Measurements from ENCODE around the gene VMO1.
"Not testable (repeated sequence)": the region's sequence is repeated elsewhere in the genome, so short reads cannot be mapped to it uniquely, and the experiment has no call there.

The VMO1 gene

GRCh38 chr17:4786106-4786511 lies at the start of gene VMO1:
Gene VMO1, minus strand, starts transcription at chr17:4786364. Its CDS starts 12 bp downstream, at chr17:4786352.
- no peak for DNase-seq

DNA sequence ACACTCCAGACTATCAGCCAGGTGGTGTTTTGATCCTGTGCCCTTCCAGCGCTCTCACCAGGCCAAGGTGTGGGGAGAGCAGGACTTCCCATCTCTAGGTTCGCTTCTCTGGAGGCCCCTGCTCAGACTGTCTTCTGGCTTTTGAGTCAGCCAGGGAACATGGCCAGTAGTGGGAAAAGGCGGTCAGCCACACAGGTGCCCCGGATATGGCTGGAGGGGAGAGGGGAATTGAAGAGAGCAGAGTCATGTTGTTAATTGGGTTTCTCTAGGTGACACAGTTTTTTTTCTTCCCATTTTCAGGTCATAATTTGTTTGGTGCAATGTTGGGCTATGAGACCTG lies 48.5 kb upstream of the VMO1 start:
- DNase-seq, result no peak

DNA sequence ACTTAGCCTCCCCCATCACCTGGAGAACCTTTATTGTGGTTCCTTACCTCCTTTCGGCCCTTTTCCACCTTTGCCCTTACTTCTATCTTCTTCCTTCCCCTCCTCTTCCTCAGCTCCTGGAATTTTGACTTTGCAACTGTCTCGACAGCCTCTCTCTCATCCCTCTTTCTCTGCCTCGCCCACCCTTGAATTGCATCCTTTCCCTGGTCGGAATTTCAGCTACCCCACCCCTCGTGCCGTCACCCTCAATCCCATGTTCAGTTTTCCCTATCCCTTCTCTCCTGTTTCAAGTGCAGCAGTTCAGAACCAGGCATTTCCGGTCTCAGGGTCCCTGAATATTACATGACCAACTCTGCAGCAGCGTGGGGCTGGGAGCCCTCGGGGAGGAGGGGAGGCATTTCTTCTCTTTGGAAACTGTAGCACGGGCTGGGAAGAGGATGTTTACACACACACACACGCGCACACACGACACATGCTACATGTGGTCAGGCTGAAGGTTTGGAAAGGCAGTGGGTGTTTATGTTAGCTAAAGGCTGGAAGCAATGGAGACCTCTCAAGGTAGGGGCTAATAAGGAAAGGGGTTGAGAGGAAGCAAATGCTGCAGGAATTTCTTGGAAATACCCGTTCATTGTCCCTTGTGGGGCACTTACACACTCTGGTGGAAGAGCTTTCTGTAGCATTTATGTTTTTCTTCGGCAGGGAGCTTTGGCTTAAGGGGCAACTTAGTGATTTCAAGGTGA lies 47.9 kb upstream of the VMO1 start:
- DNase-seq, result no peak

DNA sequence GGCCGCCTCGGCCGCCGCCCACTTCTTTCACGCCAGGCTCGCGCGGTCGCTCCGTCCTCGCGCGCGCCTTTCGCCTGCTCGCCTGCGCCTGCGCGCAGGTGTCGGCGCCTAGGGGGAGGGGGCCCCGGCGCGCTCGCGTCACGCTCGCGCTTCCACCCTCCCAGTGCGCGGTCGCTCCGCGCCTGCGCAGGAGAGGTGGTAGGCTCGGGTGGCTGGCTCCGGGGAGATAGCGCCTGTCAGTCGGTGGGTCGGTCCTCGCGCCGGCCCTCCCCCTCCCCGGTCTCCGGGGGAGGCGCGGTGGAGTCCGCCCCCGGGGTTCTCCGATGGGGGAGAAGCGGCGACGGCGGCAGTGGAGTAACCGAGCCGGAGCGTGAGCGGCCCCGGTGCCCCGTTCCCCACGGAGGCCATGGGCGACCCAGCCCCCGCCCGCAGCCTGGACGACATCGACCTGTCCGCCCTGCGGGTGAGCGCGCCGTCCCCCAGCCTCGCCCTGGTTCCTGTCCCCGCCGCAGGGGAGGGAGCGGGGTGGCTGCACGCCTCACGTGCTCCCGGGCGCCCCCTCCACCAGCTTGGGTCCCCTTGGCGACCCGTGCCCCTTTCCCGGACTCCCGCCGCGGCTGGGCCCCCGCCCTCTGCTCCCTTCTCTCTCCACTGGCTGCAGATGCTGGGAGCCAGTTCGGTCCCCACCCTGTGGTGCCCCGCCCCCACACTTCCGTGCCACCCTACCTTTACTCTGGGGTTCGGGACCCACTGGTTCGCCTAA lies 47.2 kb upstream of the VMO1 start, which contains the start of gene MINK1:
TSS of gene MINK1 (plus strand) at position 163 of the 763 bp plus-strand sequence. CDS start at position 407, 244 bp downstream.
- DNase-seq, result peak; percentile 86

GRCh38 chr17:4832829-4833177 lies 46.6 kb upstream of the VMO1 start:
- not testable (repeated sequence) for DNase-seq

DNA sequence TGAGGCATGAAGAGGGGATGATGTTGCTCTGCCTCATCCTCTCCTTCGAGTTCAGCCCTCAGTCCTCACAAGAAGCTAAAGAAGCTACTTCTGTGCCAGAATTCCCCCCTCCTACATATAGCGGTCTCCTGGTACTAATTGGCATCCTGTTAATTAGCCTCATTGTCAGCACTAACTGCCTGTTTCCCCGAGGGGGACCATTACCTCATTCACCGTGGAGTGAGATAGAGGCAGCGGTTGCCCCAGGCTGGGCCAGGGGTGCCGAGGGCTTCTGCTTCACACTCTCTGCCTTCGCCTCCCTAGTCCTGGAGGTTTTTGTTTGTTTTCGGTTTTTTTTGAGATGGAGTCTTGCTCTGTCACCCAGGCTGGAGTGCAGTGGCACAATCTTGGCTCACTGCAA lies 41.2 kb upstream of the VMO1 start:
- no peak for DNase-seq

DNA sequence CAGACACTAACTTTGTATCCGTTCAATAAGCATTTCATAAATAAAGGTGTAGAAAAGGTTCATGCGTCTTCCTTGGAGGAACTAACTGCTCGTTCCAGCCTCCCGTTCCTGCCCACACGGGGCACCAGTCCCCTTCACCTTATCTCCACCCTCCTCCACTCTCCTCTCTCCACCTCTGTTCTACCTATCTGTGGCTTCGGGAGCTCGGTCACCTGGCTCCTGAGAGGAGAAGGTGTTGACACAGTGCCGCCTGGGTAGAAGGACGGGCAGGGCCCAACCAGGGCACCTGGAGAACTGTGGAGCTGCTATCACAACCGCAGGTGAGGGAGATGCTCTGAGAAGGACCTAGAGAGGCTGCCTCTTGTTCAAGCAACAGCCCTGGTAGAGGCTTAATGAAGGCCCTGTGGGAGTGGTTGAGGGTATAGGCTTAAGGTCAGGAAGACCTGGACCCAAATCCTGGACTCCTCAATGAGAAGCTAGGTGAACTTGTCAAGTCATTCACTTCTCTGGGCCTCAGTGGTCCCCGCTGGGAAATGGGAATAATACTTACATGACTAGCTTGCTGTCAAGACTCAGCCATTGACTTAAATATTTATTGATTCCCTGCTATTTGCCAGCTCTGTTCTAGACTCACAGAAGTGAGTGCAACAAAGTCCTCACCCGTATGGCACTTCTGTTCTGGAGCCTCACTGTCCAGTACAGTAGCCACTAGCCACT lies 37.4 kb upstream of the VMO1 start:
- DNase-seq, result no peak

- DNase-seq, result no peak
These were observed 36.7 kb upstream of the VMO1 start for GRCh38 chr17:4822835-4823234.

GRCh38 chr17:4818276-4818675 lies 32.1 kb upstream of the VMO1 start:
- DNase-seq, result no peak

- DNase-seq, result no peak
These were observed 30.7 kb upstream of the VMO1 start for GRCh38 chr17:4816826-4817225.

- DNase-seq, result no peak
These were observed 29.0 kb upstream of the VMO1 start for GRCh38 chr17:4815043-4815675.

DNA sequence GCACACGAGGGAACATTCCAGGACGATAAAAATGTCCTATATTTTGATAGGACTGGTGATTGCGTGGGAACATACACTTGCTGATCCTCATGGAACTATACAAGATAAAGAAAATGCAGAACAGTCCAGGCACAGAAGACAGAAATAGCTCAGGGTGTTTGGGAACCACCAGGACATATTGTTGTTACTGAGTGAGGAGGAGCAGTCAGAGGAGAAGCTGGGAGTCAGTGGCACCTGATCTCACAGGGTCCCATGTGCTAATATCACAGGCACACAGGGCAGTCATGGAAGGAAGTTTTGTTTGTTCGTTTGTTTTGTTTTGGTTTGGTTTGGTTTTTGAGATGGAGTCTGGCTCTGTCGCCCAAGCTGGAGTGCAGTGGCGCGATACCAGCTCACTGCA lies 26.5 kb upstream of the VMO1 start:
- DNase-seq, result no peak

GRCh38 chr17:4811471-4811870 lies 25.3 kb upstream of the VMO1 start:
- DNase-seq, result no peak

DNA sequence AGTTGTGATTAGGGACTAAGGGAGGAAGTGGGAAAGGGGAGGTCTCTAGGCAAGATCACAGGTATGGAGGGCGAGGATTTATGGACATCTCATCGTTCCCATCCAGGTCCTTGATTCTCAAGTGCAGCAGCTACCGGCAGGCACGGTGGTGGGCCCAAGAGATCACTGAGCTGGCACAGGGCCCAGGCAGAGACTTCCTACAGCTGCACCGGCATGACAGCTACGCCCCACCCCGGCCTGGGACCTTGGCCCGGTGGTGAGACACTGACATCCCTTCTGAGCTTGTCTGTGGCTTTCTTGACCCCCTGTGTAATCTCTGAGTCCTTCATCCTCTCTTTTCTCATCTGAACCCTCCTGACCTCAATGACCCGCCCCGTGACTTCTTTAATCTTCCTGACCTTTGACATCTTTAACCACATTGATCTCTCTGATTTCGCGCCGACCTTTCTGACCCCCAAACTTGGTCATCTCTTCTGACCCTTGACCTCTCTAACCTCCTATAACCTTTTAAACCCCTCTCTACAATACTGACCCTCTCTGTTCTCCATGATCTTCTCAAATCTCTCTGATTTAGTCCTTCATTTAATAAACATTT lies 24.6 kb upstream of the VMO1 start:
- DNase-seq, result no peak

DNA sequence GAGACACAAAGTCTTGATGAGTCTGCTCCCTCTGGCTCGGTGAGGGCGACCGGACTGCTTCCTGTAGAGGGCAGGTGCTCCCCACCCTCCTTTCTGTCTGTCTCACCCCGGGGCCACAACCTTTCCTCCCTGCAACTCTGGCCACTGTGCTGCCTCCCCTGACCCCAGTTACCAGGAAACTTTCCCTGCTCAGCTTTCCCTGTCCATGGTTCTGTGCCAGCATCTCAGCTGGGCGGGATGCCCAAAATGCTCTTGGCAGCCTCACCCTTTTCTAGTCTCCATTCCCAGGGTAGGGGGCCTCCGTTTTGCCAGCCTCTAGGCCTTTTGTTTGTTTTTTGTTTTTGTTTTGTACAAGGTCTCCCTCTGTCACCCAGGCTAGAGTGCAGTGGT lies 22.2 kb upstream of the VMO1 start:
- no peak for DNase-seq

GRCh38 chr17:4807605-4808377 lies 21.6 kb upstream of the VMO1 start:
- no peak for DNase-seq

DNA sequence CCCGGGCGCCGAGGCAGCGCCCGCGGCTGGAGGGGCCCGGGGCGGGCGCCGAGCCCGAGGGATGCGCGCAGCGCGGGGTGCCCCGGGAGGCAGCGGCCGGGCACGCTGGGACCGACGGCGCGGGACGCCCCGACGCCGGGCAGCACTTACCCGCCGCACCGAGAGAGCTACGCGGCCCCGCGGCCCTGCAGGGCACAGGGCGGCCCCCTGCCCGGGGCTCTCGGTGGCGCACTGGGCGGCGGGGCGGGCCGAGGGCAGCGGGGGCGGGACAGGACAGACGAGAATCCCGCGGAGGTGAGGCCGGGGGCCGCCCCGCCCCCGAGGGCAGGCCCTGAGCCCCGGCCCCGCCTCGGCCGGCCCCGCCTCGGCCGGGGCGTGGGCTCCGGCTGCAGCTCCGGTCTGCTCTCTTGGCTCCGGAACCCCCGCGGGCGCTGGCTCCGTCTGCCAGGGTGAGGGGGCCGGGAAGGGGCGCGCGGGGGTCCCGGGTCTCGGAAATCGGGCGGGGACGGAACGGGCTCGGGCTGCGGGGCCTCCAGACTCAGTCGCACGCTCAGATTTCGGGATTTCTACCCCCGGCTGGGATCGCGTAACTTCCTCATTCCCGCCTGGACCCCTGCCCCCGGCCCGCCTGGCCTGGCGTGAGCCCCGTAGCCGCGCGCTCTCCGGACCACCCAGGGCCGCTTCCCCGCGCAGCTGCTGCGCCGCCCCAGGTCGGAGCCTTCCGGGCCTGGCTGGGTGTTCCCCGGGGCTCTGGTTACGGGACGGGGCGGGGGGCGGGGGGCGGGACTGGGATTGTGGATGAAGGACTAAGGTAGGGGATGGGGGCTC lies 20.8 kb upstream of the VMO1 start, which contains the start of gene PLD2:
TSS of gene PLD2 (plus strand) at position 376 of the 828 bp plus-strand sequence. CDS start 621 bp downstream, outside the sequence.
- peak; percentile 75 for DNase-seq

DNA sequence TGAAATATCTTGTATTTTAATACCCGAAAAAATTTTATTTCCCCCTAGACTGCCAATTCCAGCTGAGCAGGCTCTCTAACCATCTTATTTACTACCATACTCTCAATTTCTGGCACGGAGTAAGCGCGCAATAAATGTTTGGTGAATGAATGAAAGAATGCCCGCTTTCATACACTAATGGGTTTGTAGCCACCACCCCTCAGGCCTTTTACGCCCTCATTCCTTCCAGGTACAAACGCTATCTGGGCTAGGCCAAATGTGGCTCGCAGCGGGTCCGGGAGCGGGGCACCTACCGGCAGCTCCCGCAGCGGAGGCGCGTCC lies 20.3 kb upstream of the VMO1 start:
- DNase-seq, result no peak

DNA sequence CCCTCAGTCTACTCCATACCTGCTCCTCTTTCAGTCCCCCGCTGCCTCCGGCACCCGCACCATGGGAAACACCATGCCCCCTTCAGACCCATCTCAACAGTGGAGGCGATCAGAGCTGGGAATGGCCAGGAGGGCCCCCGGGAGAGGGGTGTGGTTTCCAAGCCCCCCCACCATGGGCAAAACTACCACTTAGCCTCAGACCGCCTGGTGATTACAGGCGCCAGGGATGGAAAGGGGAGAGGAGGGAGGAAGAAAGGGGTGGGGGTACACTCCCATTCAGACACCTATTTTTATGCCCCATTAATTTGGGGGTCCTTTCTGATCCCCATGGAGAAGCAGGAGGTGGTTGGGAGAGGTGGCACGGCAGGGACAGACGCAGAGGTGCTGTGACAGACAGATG lies 16.1 kb upstream of the VMO1 start, which contains the start of gene C17orf114:
TSS of gene C17orf114 (minus strand) at position 101 of the 400 bp plus-strand sequence.
- DNase-seq, result no peak

DNA sequence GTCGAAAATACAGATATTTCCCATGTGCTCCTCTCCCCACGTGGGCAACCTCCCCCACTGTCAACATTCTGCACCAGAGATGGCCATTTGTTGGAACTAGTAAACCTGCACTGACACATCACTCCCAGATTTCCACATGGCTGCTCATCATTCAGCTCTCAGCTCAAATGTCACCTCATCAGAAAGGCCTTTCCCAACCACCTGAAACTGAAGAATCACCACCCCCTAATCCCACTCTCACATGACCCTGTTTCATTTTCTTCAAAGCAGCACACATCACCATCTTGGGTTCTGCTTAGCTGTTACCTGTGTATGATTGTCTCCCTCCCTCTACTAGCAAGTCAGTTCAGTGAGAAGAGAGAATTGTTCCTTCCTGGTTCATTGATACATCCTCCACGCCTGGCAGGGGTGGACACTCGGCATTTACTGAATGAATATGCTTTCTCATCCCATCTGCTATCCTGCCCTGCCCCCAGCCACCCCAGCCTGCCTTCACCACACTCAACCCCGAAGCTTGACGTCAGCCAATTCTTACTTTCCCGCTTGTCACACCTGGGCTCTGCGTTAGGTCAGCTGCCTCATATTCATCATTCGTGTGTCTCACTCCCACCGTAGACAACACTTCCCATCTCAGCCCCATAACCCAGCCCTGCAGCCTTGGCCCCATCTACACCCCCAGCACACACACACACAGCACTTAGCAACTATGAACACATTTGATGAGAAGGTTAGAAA lies 14.5 kb upstream of the VMO1 start:
- DNase-seq, result no peak

Measured in activated CD4-positive, alpha-beta T cell treated with anti-CD3 and anti-CD28 coated beads for 1 hour (primary cell).